ENCODE data around the gene PRKAR1A.

DNA sequence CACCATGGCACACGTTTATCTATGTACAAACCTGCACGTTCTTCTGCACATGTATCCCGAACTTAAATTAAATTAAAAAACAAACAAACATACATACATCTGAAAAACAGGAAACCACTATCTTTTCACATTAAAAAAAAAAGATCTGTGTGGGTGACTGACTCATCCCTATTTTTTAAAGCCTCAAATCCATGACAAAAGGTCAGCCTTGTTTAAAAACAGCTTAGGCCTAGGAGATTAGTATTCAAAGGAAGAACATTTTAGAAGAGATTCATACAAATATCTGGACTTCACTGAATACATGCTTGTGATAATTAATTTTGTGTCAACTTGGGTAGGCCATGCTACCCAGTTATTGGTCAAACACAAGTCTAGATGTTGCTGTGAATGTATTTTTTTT, 4.7 kb upstream of the PRKAR1A start:
- TF ChIP-seq POLR2A (IDR thresholded peaks at IDR 0.05) (no peak), CTCF (IDR thresholded peaks at IDR 0.05) (no peak), EP300 (IDR thresholded peaks at IDR 0.05) (no peak)

Measured in stomach (tissue), 4 donors.